ENCODE results near the gene SMAD6.

Gene SMAD6

DNA sequence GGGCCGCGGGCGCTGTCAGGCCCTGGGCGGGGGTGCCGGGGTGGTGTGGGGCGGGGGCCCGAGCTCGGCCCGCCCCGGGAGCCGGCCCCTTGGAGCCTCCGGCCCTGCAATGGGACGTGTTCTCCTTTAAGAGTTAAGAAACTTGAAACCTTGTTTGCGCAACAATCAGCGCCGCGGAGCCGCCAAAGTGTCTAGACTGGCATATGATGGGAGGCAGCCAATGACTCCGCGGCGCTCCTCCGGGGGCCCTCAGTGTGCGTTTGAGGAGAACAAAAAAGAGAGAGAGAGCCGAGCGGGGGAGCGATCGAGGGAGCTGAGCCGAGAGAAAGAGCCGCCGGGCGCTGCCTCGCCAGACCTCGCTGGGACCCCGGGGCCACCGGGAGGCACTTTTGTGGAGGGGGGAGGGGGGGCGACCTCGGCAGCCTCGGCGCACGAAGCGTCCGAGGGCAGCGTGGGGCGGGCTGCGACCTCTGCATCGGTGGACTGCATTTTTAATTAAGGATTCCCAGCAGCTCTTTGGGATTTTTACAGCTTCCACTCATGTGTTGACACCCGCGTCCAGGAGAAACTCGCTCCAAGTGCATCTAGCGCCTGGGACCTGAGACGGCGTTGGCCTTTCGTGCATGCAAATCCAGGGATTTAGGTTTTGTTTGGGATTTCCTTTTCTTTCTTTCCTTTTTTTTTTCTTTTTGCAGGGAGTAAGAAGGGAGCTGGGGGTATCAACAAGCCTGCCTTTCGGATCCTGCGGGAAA is at the start of gene SMAD6:
Gene SMAD6, plus strand, starts transcription at position 202 of the 752 bp plus-strand sequence. CDS start 1,023 bp downstream, outside the sequence.
- DNase-seq (ENCODE audit: low spot score), result peak; percentile 92
- ChIA-PET CTCF (interaction anchor here (0.6 to 1.5 kb wide), 9 partner anchors 13 to 152 kb away, joined by 3 to 8 read pairs (median 3); no protein-coding TSS in a partner anchor), POLR2A (ENCODE audit: low non-redundant PET) (interaction anchor here (1.2 kb wide), 1 partner anchor 62 kb away, joined by 4 read pairs; no protein-coding TSS in a partner anchor)

DNA sequence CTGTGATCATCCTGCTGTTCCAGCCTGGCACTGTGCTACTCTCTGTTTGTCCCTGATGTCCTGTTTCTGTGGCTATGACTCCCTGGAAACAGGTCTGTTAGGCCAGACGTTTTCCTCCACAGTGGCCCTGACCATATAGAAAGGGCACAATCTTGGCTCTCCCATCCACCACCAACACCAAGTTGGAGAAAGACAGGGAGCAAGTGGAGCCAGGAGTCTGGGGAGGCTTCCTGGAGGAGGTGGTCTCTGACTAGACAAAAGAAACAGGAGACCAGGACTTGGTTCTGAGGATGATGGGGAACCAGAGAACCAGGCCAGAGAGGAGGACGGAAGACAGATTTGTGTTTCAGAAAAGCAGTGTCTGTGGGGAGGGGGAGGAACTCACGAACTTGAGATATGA is 49.2 kb upstream of the SMAD6 start:
- no peak for DNase-seq (ENCODE audit: low spot score)
- CTCF ChIA-PET, result no interaction called here
- POLR2A ChIA-PET (ENCODE audit: low non-redundant PET), result no interaction called here
- no peak for TF ChIP-seq CTCF (conservative IDR thresholded peaks at IDR 0.05; ENCODE audit: low read depth)
- H3K27ac ChIP-seq, result no peak overlapping the region

More for the DNA sequence above, at the start of gene SMAD6:
- H3K27ac ChIP-seq, result peak within 1 kb of the TSS; percentile 94
- TF ChIP-seq CTCF (conservative IDR thresholded peaks at IDR 0.05; ENCODE audit: low read depth), result no peak

GRCh38 chr15:66653398-66653797 is 48.6 kb upstream of the SMAD6 start:
- POLR2A ChIA-PET (ENCODE audit: low non-redundant PET), result no interaction called here
- no peak for DNase-seq (ENCODE audit: low spot score)
- no peak for TF ChIP-seq CTCF (conservative IDR thresholded peaks at IDR 0.05; ENCODE audit: low read depth)
- no peak overlapping the region for H3K27ac ChIP-seq
- CTCF ChIA-PET, result no interaction called here

DNA sequence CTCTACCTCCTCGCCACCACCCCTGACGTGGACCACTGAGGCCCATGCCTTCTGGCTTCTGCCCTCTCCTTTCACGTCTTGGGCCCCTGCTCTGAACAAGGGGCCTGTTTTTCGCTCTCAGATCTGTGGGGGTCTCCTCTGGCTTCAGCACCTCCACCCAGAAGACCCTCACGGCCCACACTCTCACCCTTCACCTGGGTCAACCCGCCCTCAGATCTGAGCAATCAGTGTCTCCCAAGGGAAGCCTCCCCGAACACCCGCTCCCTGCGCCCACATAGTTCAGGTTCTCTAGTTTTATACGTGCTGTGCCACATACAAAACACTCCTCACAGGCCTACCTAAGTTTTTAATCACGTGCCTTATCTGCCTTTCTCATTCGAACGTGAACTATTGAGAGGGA is 48.2 kb upstream of the SMAD6 start:
- ChIA-PET CTCF (interaction anchor here (1.0 kb wide), 1 partner anchor 209 kb away, joined by 3 read pairs; no protein-coding TSS in a partner anchor), POLR2A (ENCODE audit: low non-redundant PET) (no interaction called here)
- H3K27ac ChIP-seq, result no peak overlapping the region
- no peak for DNase-seq (ENCODE audit: low spot score)
- no peak for TF ChIP-seq CTCF (conservative IDR thresholded peaks at IDR 0.05; ENCODE audit: low read depth)

GRCh38 chr15:66654361-66654738 is 47.7 kb upstream of the SMAD6 start:
- TF ChIP-seq CTCF (conservative IDR thresholded peaks at IDR 0.05; ENCODE audit: low read depth), result no peak
- CTCF ChIA-PET, result interaction anchor here (1.0 kb wide), 1 partner anchor 209 kb away, joined by 3 read pairs; no protein-coding TSS in a partner anchor
- no peak overlapping the region for H3K27ac ChIP-seq
- POLR2A ChIA-PET (ENCODE audit: low non-redundant PET), result no interaction called here
- no peak for DNase-seq (ENCODE audit: low spot score)

GRCh38 chr15:66654739-66655375 is 47.2 kb upstream of the SMAD6 start:
- POLR2A ChIA-PET (ENCODE audit: low non-redundant PET), result no interaction called here
- CTCF ChIA-PET, result interaction anchor here (0.6 to 1.0 kb wide), 2 partner anchors 208 to 1202 kb away, joined by 3 read pairs; no protein-coding TSS in a partner anchor
- no peak for DNase-seq (ENCODE audit: low spot score)
- no peak for TF ChIP-seq CTCF (conservative IDR thresholded peaks at IDR 0.05; ENCODE audit: low read depth)
- no peak overlapping the region for H3K27ac ChIP-seq

All from RWPE1 (cell line).